Measurements from ENCODE around the gene ADAMTS9. TPM values are rescaled to one million over a fixed set of nuclear protein-coding genes. Genes with fewer than 3 reads are reported as not detected.

ADAMTS9 gene
- total RNA-seq: 5.2 and 47.5 TPM in 2 replicates

GRCh38 chr3:64687781-64688604 is at the start of gene ADAMTS9:
TSS of gene ADAMTS9 (minus strand) at chr3:64688000. CDS start at chr3:64687657, 343 bp downstream.

